Metanephros (tissue), 2 donors: ENCODE results near the gene KRTAP9-1. TPM values are rescaled to one million over a fixed set of nuclear protein-coding genes. Genes with fewer than 3 reads are reported as not detected.

Experiments used
- small RNA-seq: library from RNA; depleted of rRNA; stranded (forward); fragments of <200 nt; gene quantifications from one replicate; pipeline ENCODE3, GENCODE V24; 2014; ENCODE audit warnings: low replicate concordance
- total RNA-seq: library from RNA; depleted of rRNA; stranded (reverse); fragments of >200 nt; gene quantifications from one replicate; pipeline ENCODE4 v1.2.3, GENCODE V29; 2014

Gene KRTAP9-1
- not detected for total RNA-seq

GRCh38 chr17:41189837-41190318, at the start of gene KRTAP9-1:
KRTAP9-1 (plus strand) TSS chr17:41189887; CDS start chr17:41189887, 0 bp downstream.

GRCh38 chr17:41140360-41141131, 49.1 kb upstream of the KRTAP9-1 start, which contains the start of gene KRTAP4-6:
KRTAP4-6 (minus strand) TSS chr17:41140544; CDS start chr17:41140487, 57 bp downstream.

DNA sequence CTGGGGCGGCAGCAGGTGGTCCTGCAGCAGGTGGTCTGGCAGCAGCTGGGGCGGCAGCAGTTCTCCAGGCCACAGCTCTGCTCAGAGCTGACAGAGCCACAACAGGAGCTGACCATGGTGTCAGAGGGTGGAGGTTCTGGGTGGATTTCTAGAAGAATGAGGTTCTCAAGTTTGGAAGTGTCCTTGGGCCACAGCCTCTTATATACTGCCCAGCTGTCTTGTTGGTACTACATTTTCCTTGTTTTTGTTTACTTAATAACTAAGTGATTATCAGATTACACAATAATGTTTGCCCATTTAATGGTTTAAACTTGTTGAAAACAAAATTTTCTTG, 40.1 kb upstream of the KRTAP9-1 start, which contains the start of gene KRTAP4-5:
Gene KRTAP4-5, minus strand, starts transcription at position 174 of the 334 bp plus-strand sequence. Its CDS starts 58 bp downstream, at position 116.

DNA sequence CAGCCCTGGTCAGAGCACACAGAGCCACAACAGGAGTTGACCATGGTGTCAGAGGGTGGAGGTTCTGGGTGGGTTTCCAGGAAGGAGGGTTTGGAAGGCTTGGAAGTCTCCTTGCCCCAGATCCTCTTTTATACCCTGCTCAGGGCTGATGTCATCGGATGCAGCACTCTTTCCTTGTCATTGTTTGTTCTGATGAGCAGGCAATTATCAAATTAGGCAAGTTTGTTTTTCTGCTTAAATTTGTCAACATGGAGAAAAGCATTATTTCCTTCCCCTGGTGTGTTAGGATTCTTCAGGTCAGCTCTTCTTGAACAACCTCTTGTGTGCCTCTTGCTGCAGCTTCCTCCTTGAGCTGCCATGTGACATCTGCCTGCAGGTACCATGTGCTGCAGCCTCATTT, 29.0 kb upstream of the KRTAP9-1 start, which contains the start of gene KRTAP4-4:
Gene KRTAP4-4, minus strand, starts transcription at position 101 of the 400 bp plus-strand sequence. Its CDS starts 57 bp downstream, at position 44.

DNA sequence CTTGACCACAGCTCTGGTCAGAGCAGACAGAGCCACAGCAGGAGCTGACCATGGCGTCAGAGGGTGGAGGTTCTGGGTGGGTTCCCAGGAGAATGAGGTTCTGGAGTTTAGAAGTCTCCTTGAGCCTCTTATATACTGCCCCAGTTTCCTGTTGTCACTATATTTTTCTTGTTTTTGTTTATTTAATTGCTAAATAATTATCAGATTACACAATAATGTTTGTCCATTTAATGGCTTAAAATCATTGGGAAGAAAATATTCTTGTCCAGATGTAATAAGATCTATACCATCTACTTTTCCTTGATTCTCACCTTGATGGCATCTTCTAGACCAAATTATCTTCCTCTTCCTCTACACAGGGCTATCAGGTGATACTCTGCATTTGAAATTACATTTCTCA, 21.6 kb upstream of the KRTAP9-1 start, which contains the start of gene KRTAP4-3:
Gene KRTAP4-3, minus strand, starts transcription at position 101 of the 400 bp plus-strand sequence. Its CDS starts 49 bp downstream, at position 52.

DNA sequence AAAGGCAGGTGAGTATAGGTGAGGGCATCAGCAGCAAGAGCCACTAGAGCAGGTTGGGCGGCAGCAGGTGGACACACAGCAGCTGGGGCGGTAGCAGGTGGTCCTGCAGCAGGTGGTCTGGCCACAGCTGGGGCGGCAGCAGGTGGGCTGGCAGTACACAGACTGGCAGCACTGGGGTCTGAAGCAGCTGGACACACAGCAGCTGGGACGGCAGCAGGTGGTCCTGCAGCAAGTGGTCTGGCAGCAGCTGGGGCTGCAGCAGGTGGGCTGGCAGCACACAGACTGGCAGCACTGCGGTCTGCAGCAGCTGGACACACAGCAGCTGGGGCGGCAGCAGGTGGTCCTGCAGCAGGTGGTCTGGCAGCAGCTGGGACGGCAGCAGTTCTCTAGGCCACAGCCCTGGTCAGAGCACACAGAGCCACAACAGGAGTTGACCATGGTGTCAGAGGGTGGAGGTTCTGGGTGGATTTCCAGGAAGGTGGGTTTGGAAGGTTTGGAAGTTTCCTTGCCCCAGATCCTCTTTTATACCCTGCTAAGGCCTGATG, 11.9 kb upstream of the KRTAP9-1 start, which contains the start of gene KRTAP4-2:
Gene KRTAP4-2, minus strand, starts transcription at position 495 of the 545 bp plus-strand sequence. Its CDS starts 57 bp downstream, at position 438.

GRCh38 chr17:41184480-41184961, 5.2 kb upstream of the KRTAP9-1 start, which contains the start of gene KRTAP4-1:
KRTAP4-1 (minus strand) TSS chr17:41184911; CDS start chr17:41184854, 57 bp downstream.

DNA sequence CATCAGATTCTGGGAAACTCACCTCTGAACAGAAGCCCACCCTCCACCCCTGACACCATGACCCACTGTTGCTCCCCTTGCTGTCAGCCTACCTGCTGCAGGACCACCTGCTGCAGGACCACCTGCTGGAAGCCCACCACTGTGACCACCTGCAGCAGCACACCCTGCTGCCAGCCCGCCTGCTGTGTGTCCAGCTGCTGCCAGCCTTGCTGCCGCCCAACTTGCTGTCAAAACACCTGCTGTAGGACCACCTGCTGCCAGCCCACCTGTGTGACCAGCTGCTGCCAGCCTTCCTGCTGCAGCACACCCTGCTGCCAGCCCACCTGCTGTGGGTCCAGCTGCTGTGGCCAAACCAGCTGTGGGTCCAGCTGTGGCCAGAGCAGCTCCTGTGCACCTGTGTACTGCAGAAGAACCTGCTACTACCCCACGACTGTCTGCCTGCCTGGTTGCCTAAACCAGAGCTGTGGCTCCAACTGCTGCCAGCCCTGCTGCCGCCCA, 37.0 kb downstream of the KRTAP9-1 start, which contains the start of gene KRTAP9-2:
Gene KRTAP9-2, plus strand, starts transcription at position 51 of the 498 bp plus-strand sequence. Its CDS starts 7 bp downstream, at position 58.

GRCh38 chr17:41232399-41233105, 42.9 kb downstream of the KRTAP9-1 start, which contains the start of gene KRTAP9-3:
KRTAP9-3 (plus strand) TSS chr17:41232449; CDS start chr17:41232502, 53 bp downstream.

DNA sequence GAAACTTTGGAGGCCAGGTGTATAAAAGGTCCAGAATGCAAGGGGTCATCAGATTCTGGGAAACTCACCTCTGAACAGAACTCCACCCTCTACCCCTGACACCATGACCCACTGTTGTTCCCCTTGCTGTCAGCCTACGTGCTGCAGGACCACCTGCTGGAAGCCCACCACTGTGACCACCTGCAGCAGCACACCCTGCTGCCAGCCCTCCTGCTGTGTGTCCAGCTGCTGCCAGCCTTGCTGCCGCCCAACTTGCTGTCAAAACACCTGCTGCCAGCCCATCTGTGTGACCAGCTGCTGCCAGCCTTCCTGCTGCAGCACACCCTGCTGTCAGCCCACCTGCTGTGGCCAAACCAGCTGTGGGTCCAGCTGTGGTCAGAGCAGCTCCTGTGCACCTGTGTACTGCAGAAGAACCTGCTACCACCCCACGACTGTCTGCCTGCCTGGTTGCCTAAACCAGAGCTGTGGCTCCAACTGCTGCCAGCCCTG, 48.3 kb downstream of the KRTAP9-1 start, which contains the start of gene KRTAP9-8:
Gene KRTAP9-8, plus strand, starts transcription at position 51 of the 489 bp plus-strand sequence. Its CDS starts 53 bp downstream, at position 104.

Small RNA genes lying within 50 kb of the gene (small RNA-seq; reads per million reads assigned to genes)
- gene KRTAP4-17P = not detected

Other genes with a start within 250 kb of the KRTAP9-1 start
- 0.18 TPM for gene KRT39, start 222.9 kb upstream of the KRTAP9-1 start, total RNA-seq
- gene KRT40, start 205.6 kb upstream of the KRTAP9-1 start, total RNA-seq = 0.23 TPM
- not detected for gene KRTAP3-3, start 195.7 kb upstream of the KRTAP9-1 start, total RNA-seq
- not detected for gene KRTAP3-2, start 190.0 kb upstream of the KRTAP9-1 start, total RNA-seq
- gene KRTAP3-1, start 180.8 kb upstream of the KRTAP9-1 start, total RNA-seq = not detected
- gene KRTAP1-5, start 162.7 kb upstream of the KRTAP9-1 start, total RNA-seq = not detected
- not detected for gene KRTAP1-4, start 159.7 kb upstream of the KRTAP9-1 start, total RNA-seq
- gene KRTAP1-3, start 155.0 kb upstream of the KRTAP9-1 start, total RNA-seq = not detected
- gene KRTAP1-1, start 148.4 kb upstream of the KRTAP9-1 start, total RNA-seq = not detected
- gene KRTAP2-1, start 142.6 kb upstream of the KRTAP9-1 start, total RNA-seq = not detected
- not detected for gene KRTAP2-2, start 134.7 kb upstream of the KRTAP9-1 start, total RNA-seq
- gene KRTAP2-3, start 129.8 kb upstream of the KRTAP9-1 start, total RNA-seq = not detected
- gene KRTAP2-4, start 124.0 kb upstream of the KRTAP9-1 start, total RNA-seq = not detected
- not detected for gene KRTAP4-7, start 105.7 kb upstream of the KRTAP9-1 start, total RNA-seq
- gene KRTAP4-8, start 91.7 kb upstream of the KRTAP9-1 start, total RNA-seq = not detected
- gene KRTAP4-16, start 87.7 kb upstream of the KRTAP9-1 start, total RNA-seq = not detected
- gene KRTAP4-9, start 84.5 kb upstream of the KRTAP9-1 start, total RNA-seq = not detected
- not detected for gene KRTAP4-11, start 71.5 kb upstream of the KRTAP9-1 start, total RNA-seq
- not detected for gene KRTAP4-12, start 65.7 kb upstream of the KRTAP9-1 start, total RNA-seq
- not detected for gene KRTAP4-6, start 49.3 kb upstream of the KRTAP9-1 start, total RNA-seq
- not detected for gene KRTAP4-5, start 40.1 kb upstream of the KRTAP9-1 start, total RNA-seq
- not detected for gene KRTAP4-4, start 29.1 kb upstream of the KRTAP9-1 start, total RNA-seq
- not detected for gene KRTAP4-3, start 21.7 kb upstream of the KRTAP9-1 start, total RNA-seq
- not detected for gene KRTAP4-2, start 11.7 kb upstream of the KRTAP9-1 start, total RNA-seq
- not detected for gene KRTAP4-1, start 5.0 kb upstream of the KRTAP9-1 start, total RNA-seq
- gene KRTAP9-2, start 36.8 kb downstream of the KRTAP9-1 start, total RNA-seq = not detected
- gene KRTAP9-3, start 42.6 kb downstream of the KRTAP9-1 start, total RNA-seq = not detected
- not detected for gene KRTAP9-8, start 48.1 kb downstream of the KRTAP9-1 start, total RNA-seq
- gene KRTAP9-4, start 59.8 kb downstream of the KRTAP9-1 start, total RNA-seq = not detected
- gene KRTAP9-9, start 65.5 kb downstream of the KRTAP9-1 start, total RNA-seq = not detected
- not detected for gene KRTAP9-6, start 75.5 kb downstream of the KRTAP9-1 start, total RNA-seq
- not detected for gene KRTAP9-7, start 85.8 kb downstream of the KRTAP9-1 start, total RNA-seq
- not detected for gene KRTAP29-1, start 113.0 kb downstream of the KRTAP9-1 start, total RNA-seq
- not detected for gene KRTAP16-1, start 119.4 kb downstream of the KRTAP9-1 start, total RNA-seq
- gene KRTAP17-1, start 125.8 kb downstream of the KRTAP9-1 start, total RNA-seq = not detected
- 0.12 TPM for gene KRT33A, start 160.9 kb downstream of the KRTAP9-1 start, total RNA-seq
- not detected for gene KRT33B, start 179.9 kb downstream of the KRTAP9-1 start, total RNA-seq
- gene KRT34, start 192.4 kb downstream of the KRTAP9-1 start, total RNA-seq = not detected
- gene KRT31, start 207.7 kb downstream of the KRTAP9-1 start, total RNA-seq = 0.47 TPM
- gene KRT37, start 234.7 kb downstream of the KRTAP9-1 start, total RNA-seq = not detected